Measurements from ENCODE around the gene HOXB9. TPM values are rescaled to one million over a fixed set of nuclear protein-coding genes. Genes with fewer than 3 reads are reported as not detected.

Gene HOXB9
- total RNA-seq, 1 experiment from 2014 or later: not detected

GRCh38 chr17:48586355-48587258, 39.6 kb downstream of the HOXB9 start:
- H2BK12ac ChIP-seq (ENCODE audit: insufficient read length, low read depth, low read length): no peak overlapping the region
- H3K4ac ChIP-seq (ENCODE audit: low read depth, low read length): no peak overlapping the region
- H3K79me2 ChIP-seq (ENCODE audit: insufficient read depth, low read length): no peaks in the 10 kb centered on the region
- Mint-ChIP-seq H3K9me3 (peaks cover 7 to 14% of the 10 kb centered on the region in 2 experiments; a peak in 3 of 5 replicates), H3K27me3 (ENCODE audit: low read depth) (peaks cover 100% of the 10 kb centered on the region), H3K27ac (no peak overlapping the region; a peak in 1 of 7 replicates), H3K4me3 (no peak overlapping the region; a peak in 2 of 5 replicates), H3K4me1 (peaks cover 13 to 27% of the 10 kb centered on the region in 2 experiments), H3K36me3 (ENCODE audit: insufficient read depth in 1 of 3, low read depth in 3 of 3) (no peaks in the 10 kb centered on the region; a peak in 2 of 7 replicates)
- no peak overlapping the region for H2BK120ac ChIP-seq (ENCODE audit: low read depth, low read length, poor library complexity, severe bottlenecking)
- no peak overlapping the region for H3K14ac ChIP-seq (ENCODE audit: insufficient read depth, low read length)
- no peak overlapping the region for H2AK5ac ChIP-seq (ENCODE audit: insufficient read length, low read length)
- DNase-seq: no peak
- no peaks in the 10 kb centered on the region for H4K20me1 ChIP-seq (ENCODE audit: control insufficient read depth, insufficient read depth, insufficient read length)
- H3K4me1 ChIP-seq (ENCODE audit: insufficient read depth, low read length): no peaks in the 10 kb centered on the region
- H3K27ac ChIP-seq (ENCODE audit: insufficient read length, low read depth, low read length): no peak overlapping the region
- no peak overlapping the region for H4K91ac ChIP-seq (ENCODE audit: insufficient read length, low read depth, low read length)
- TF ChIP-seq CTCF (conservative IDR thresholded peaks at IDR 0.05): no peak
- no CpG with 5 or more reads among the region's 34 CpGs for WGBS (ENCODE audit: extremely low coverage, insufficient read length, low lambda C conversion rate)
- no peak overlapping the region for H4K8ac ChIP-seq (replicated peaks; ENCODE audit: insufficient read length, low read depth, low read length)
- H3K18ac ChIP-seq (ENCODE audit: insufficient read length, low read depth, low read length): no peak overlapping the region
- H3K79me1 ChIP-seq (ENCODE audit: insufficient read depth, low read depth, low read length, poor library complexity, severe bottlenecking): no peaks in the 10 kb centered on the region
- H3K23me2 ChIP-seq (ENCODE audit: insufficient read length, low read depth, low read length, poor library complexity, severe bottlenecking): peaks cover 3% of the 10 kb centered on the region
- no peak overlapping the region for H2AFZ ChIP-seq (ENCODE audit: low read length)
- H3T11ph ChIP-seq (ENCODE audit: low read length): no peak overlapping the region
- no peak overlapping the region for H4K5ac ChIP-seq (ENCODE audit: insufficient read length, low read depth, low read length)
- H3K4me2 ChIP-seq (ENCODE audit: insufficient read depth, insufficient read length, low read length): no peak overlapping the region
- no peak overlapping the region for H2BK5ac ChIP-seq (ENCODE audit: insufficient read length, low read length)
- H3K23ac ChIP-seq (ENCODE audit: insufficient read length, low read depth, low read length): no peak overlapping the region
- no peak overlapping the region for H2BK20ac ChIP-seq (ENCODE audit: low read depth, low read length, poor library complexity, severe bottlenecking)
- no peak overlapping the region for H2BK15ac ChIP-seq (ENCODE audit: low read depth, low read length)
- no peaks in the 10 kb centered on the region for H3K9me3 ChIP-seq (ENCODE audit: control insufficient read depth, low read depth, low read length)
- H3K56ac ChIP-seq (ENCODE audit: insufficient read length, low read depth, low read length): no peak overlapping the region
- H3K9ac ChIP-seq (ENCODE audit: extremely low read depth, insufficient read length, low read length): no peak overlapping the region
- peaks cover 100% of the 10 kb centered on the region for H3K27me3 ChIP-seq (ENCODE audit: insufficient read depth, low read length)

Data from H9 (cell line).